Activated CD4-positive, alpha-beta T cell treated with anti-CD3 and anti-CD28 coated beads for 4 hours (primary cell): ENCODE measurements around the gene QRSL1.
"Not testable (repeated sequence)": the region's sequence is repeated elsewhere in the genome, so short reads cannot be mapped to it uniquely, and the experiment has no call there.

Source experiments
- DNase-seq, 2 donors: peaks; one replicate each; pipeline ENCODE4 v3.0.0-alpha.2; 2020

Gene QRSL1

DNA sequence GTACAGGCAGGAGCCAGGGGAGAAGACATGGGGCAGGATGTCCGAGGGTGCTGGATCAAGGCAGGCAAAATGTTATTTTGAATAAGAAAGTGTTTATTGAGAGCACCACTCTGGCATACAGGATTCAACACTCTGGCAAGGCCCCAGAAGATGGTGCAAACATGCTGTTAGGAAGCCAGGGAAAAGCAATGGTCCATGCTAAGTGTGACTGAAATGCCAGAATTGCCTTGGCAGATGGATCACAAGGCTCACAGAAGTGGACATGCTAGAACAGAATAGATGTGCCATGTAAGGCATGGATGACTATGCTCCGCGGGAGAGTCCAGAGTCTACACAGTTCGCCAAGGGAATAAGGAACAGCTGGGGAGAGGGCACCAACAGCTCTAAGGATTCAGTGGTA is 54.6 kb downstream of the QRSL1 start:
- no peak for DNase-seq

- no peak for DNase-seq
Measured at GRCh38 chr6:106685833-106686232, 56.5 kb downstream of the QRSL1 start.

DNA sequence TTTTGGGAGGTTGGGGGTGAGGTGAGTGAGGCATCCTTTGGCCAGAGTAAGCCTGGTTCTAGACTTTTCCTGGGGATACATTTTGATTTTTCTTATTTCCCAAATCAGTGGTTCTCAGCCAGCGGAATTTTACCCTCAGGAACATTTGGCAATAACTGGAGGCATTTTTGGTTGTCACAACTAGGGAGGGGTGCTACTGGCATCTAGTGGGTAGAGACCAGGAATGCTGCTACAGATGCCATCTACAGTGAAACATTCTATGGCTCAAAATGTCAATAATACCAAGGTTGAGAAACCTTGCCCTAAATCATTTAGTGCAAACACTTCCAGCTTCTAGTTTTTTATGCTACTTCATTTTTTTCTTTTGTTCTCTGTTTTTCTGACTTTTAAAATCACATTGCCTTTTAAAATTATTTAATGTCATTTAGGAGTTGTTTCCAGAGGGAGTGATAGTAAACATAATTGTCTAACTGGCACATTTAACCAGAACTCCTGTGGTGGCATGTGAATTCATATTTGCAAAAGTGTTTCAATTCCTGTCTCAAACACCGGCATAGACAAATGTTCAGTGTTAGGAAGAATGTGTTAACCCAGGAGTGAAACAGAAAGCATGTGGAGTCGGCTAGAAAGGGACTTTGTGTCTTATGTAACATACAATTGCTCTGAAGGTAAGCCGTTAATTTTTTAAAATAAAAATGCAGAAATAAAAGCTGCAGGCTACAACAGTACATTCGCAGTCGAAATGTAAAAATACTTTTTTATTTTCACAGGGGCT is 59.0 kb downstream of the QRSL1 start:
- no peak for DNase-seq

GRCh38 chr6:106692112-106692818 is 62.9 kb downstream of the QRSL1 start:
- no peak for DNase-seq

GRCh38 chr6:106692819-106693208 is 63.4 kb downstream of the QRSL1 start:
- DNase-seq, result no peak

- no peak for DNase-seq
Measured at GRCh38 chr6:106693418-106693817, 64.0 kb downstream of the QRSL1 start.

DNA sequence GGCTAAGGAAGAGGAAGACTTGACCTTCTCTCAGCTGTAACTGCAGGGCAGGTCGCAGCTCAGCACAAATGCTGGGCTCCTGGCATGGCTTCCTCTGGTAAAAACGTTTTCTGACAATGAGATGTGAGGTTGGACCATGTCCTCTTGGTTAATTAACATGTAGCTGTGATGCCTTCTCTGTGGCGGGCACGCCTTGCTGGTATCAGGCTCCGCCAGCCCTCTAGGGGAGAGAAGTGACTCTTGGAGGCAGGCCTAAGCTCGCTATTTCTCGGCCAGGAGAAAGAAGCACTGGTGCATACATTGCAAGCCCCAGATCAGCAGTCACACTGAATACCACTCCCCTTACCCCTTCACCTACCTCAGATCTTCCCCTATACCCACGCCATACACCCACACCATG is 65.0 kb downstream of the QRSL1 start:
- DNase-seq, result no peak

- no peak for DNase-seq
Measured at GRCh38 chr6:106700581-106700980, 71.2 kb downstream of the QRSL1 start.

DNA sequence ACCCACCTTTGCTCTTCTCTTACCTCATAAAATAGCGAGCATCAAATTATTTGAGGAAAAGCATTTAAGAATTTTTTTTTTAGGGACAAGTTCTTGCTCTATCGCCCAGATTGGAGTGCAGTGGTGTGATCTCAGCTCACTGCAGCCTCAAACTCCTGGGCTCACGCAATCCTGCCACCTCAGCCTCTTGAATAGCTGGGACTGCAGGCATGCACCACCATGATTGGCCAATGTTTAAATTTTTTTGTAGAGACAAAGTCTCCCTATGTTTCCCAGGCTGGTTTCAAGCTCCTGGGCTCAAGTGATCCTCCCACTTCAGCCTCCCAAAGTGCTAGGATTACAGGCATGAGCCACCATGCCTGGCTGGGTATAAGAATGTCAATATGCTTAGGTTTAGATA is 71.8 kb downstream of the QRSL1 start:
- not testable (repeated sequence) for DNase-seq

- no peak for DNase-seq
Measured at GRCh38 chr6:106702046-106702445, 72.7 kb downstream of the QRSL1 start.

DNA sequence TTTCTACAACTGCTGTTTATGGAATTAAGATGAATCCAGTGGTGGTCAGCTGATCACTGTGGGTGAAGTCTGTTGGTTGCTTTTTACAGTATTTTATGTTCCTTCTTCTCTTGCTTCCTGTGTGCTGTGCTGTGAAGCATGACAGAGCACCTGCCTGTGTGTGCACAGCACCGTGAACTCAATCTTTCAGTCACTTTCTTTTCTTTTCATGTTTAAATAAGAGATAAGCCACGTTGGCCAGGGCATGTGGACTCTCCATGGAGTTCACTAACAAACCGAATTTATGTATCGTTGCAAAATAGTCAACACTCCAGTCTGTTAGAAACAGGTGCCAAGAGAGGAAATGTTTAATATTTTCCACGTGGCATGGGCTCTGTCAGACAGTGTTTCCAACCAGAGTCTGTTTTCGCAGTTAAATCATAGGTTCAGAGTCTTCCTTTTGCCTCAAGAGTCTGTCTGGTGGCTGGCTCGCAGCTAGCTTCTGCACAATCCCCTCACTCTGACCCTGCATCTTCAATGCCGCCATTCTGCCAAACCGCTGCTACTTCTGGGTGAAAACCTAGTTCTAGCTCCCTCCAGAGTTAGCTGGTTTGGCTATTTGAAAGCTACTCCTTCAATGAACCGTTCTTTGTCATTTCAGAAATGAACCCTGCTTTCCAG is 73.2 kb downstream of the QRSL1 start:
- DNase-seq, result no peak

- no peak for DNase-seq
Measured at GRCh38 chr6:106704327-106704726, 74.9 kb downstream of the QRSL1 start.

DNA sequence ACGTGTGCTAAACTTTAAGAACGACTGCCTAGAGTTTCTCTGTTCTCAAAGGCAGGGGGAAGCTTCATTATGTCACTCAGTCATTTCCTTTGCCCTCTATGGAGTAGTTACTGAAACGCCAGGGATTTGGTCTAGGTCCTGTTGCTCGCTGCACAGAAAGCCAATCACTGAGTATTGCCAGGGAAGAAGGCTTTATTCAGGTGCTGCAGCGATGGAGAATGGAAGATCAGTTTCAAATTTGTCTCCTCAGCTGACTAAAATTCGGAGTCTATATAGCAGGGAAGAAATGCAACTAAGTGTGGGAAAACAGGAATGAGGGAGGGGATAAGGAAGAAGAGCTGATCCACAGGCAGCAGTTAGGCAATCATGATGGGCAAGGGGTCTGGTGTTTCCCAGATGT is 75.8 kb downstream of the QRSL1 start:
- DNase-seq, result no peak

DNA sequence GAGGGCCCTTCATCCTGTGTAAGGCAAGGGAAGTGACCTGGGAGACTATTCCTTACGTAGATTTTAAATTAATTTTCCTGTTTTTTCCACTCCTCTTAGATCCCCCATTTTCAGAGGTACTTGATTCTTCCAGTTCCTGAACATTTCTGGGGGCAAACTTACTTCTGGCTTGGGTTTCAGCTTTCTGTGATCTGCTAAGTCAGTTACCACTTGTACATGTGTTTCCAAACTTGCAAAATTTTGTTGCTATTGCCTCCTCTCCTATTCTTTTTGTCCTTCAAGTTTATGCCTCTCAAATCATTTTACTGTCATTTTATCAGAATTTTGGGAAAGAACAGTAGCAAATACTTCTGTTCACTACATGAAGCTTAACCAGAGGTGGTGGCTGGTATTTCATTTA is 81.2 kb downstream of the QRSL1 start:
- no peak for DNase-seq

GRCh38 chr6:106714281-106714680 is 84.9 kb downstream of the QRSL1 start:
- no peak for DNase-seq

GRCh38 chr6:106715922-106716321 is 86.5 kb downstream of the QRSL1 start:
- no peak for DNase-seq

DNA sequence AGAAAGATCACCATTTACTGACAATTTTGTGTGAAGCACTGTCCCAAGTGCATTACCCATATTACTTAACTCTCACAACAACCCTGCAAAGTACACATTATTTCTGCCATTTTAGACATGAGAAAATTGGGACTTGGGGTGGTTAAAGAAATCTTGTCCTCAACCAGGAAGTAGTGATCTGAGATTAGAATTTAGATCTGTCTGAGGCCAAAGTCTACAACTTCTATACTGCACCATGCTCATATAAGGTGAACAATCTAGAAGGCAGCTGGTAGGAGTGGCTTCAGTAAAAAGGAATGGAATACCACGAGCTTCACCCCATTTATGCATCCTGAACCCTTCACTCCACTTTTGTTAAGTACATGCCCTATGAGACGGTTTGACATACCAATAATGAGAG is 87.6 kb downstream of the QRSL1 start:
- no peak for DNase-seq
